IMR-90 (cell line): ENCODE results near the gene APC2. TPM values are rescaled to one million over a fixed set of nuclear protein-coding genes. Genes with fewer than 3 reads are reported as not detected.

Experiments used
- ATAC-seq: fragments of 200-7000 bp; cut with Tn5 transposase; 2 replicates; pipeline ENCODE4 v1.9.1; 2020; ENCODE audit warnings: low read depth, mild to moderate bottlenecking, moderate library complexity
- BruUV-seq: library from RNA; stranded (reverse); fragments of 400-500 nt; replicated peaks from 2 replicates; lab custom pipeline; 2021; lab: Mats Ljungman, UMichigan
- CTCF ChIA-PET: fragments of 300-600 bp; formaldehyde crosslinking; extraction: SDS; loops from one replicate; lab custom pipeline; 2021; ENCODE audit warnings: antibody characterized with exemption; lab: Yijun Ruan, JAX
- POLR2A ChIA-PET: fragments of 300-600 bp; sonication (Branson Sonifier 250); formaldehyde crosslinking; loops from one replicate; lab custom pipeline; 2022; ENCODE audit warnings: antibody characterized with exemption; ENCODE audit not compliant: unreplicated experiment; lab: Charles Lee
- DNase-seq: peaks from one replicate; pipeline ENCODE4 v3.0.0; 2013
- H2AFZ ChIP-seq: replicated peaks from 2 replicates; pipeline ENCODE3; 2013; ENCODE audit warnings: low read length, mild to moderate bottlenecking; ENCODE audit not compliant: poor library complexity
- H2AK5ac ChIP-seq: 2 replicates; pipeline ENCODE4 v1.6.1; 2013; ENCODE audit warnings: low read depth, low read length, inconsistent platforms
- H2AK9ac ChIP-seq: replicated peaks from 2 replicates; pipeline ENCODE3; 2013; ENCODE audit warnings: mild to moderate bottlenecking, low read depth, low read length, moderate library complexity; ENCODE audit not compliant: poor library complexity
- H2BK120ac ChIP-seq: 2 replicates; pipeline ENCODE4 v1.6.1; 2013; ENCODE audit warnings: low read depth, low read length, inconsistent platforms
- H2BK15ac ChIP-seq: 3 replicates; pipeline ENCODE4 v1.6.1; 2013; ENCODE audit warnings: low read depth, low read length, inconsistent platforms
- H2BK20ac ChIP-seq: 2 replicates; pipeline ENCODE4 v1.6.1; 2013; ENCODE audit warnings: low read depth, mild to moderate bottlenecking, inconsistent platforms, low read length, moderate library complexity
- H2BK5ac ChIP-seq: 2 replicates; pipeline ENCODE4 v1.6.1; 2013; ENCODE audit warnings: mild to moderate bottlenecking, low read depth, low read length, inconsistent platforms; ENCODE audit not compliant: poor library complexity, severe bottlenecking
- H3K14ac ChIP-seq: replicated peaks from 2 replicates; pipeline ENCODE4 v1.6.1; 2013; ENCODE audit warnings: low read depth, low read length, inconsistent platforms
- H3K18ac ChIP-seq: 2 replicates; pipeline ENCODE4 v1.6.1; 2013; ENCODE audit warnings: low read depth, low read length, control low read depth
- H3K23ac ChIP-seq: 2 replicates; pipeline ENCODE4 v1.6.1; 2013; ENCODE audit warnings: low read depth, low read length, inconsistent platforms
- H3K27ac ChIP-seq: 2 replicates; pipeline ENCODE4 v1.5.1; 2013; ENCODE audit warnings: mild to moderate bottlenecking, control low read depth, low read length; ENCODE audit not compliant: insufficient read depth
- H3K27me3 ChIP-seq: 2 replicates; pipeline ENCODE4 v1.6.1; 2013; ENCODE audit warnings: low read length; ENCODE audit not compliant: control insufficient read depth, insufficient read depth
- H3K36me3 ChIP-seq: 2 replicates; pipeline ENCODE4 v1.6.1; 2013; ENCODE audit warnings: low read length, mixed read lengths; ENCODE audit not compliant: control insufficient read depth, insufficient read depth
- H3K4ac ChIP-seq: 2 replicates; pipeline ENCODE4 v1.6.1; 2013; ENCODE audit warnings: low read depth, low read length, inconsistent platforms
- H3K4me1 ChIP-seq: 2 replicates; pipeline ENCODE4 v1.6.1; 2013; ENCODE audit warnings: low read length, mixed read lengths; ENCODE audit not compliant: control insufficient read depth, insufficient read depth
- H3K4me2 ChIP-seq: 2 replicates; pipeline ENCODE4 v1.6.1; 2013; ENCODE audit warnings: low read depth, mild to moderate bottlenecking, control low read depth, low read length, moderate library complexity
- H3K4me3 ChIP-seq: 2 replicates; pipeline ENCODE4 v1.5.1; 2013; ENCODE audit warnings: low read depth, mild to moderate bottlenecking, control low read depth, low read length, moderate library complexity; ENCODE audit not compliant: insufficient read depth
- H3K56ac ChIP-seq: 2 replicates; pipeline ENCODE4 v1.6.1; 2013; ENCODE audit warnings: low read length, inconsistent platforms; ENCODE audit not compliant: insufficient read depth; ENCODE audit errors: extremely low read depth
- H3K79me1 ChIP-seq, 2 experiments: 2 replicates each; pipeline ENCODE4 v1.6.1; 2013; ENCODE audit warnings: low read length in 2 of 2, inconsistent platforms in 1 of 2, low read depth in 1 of 2
- H3K9ac ChIP-seq: 2 replicates; pipeline ENCODE4 v1.6.1; 2013; ENCODE audit warnings: low read depth, low read length, control low read depth
- H3K9me1 ChIP-seq: 2 replicates; pipeline ENCODE4 v1.6.1; 2013; ENCODE audit warnings: low read length, inconsistent platforms; ENCODE audit not compliant: insufficient read depth
- H3K9me3 ChIP-seq: 2 replicates; pipeline ENCODE4 v1.6.1; 2013; ENCODE audit warnings: low read length; ENCODE audit not compliant: control insufficient read depth, insufficient read depth
- H4K20me1 ChIP-seq: 2 replicates; pipeline ENCODE4 v1.6.1; 2013; ENCODE audit warnings: low read length, inconsistent platforms; ENCODE audit not compliant: insufficient read depth
- H4K5ac ChIP-seq: 2 replicates; pipeline ENCODE4 v1.6.1; 2013; ENCODE audit warnings: mild to moderate bottlenecking, low read depth, low read length, control low read depth
- H4K8ac ChIP-seq, 2 experiments: 2 replicates each; pipeline ENCODE4 v1.6.1; 2013; ENCODE audit warnings: low read depth in 2 of 2, low read length in 2 of 2, control low read depth in 1 of 2, inconsistent platforms in 1 of 2
- H4K91ac ChIP-seq: 2 replicates; pipeline ENCODE4 v1.6.1; 2013; ENCODE audit warnings: low read depth, low read length, inconsistent platforms; ENCODE audit not compliant: insufficient read depth
- BHLHE40 ChIP-seq: fragments of 150-350 bp; IDR thresholded peaks from 2 replicates; pipeline ENCODE4 v1.6.1; 2016; ENCODE audit warnings: mild to moderate bottlenecking, low read depth, low read length
- CEBPB ChIP-seq: IDR thresholded peaks from 2 replicates; pipeline ENCODE4 v1.6.1; 2012; ENCODE audit warnings: low read depth, low read length, improper control_type of control experiment
- CHD1 ChIP-seq: IDR thresholded peaks from 2 replicates; pipeline ENCODE4 v1.6.1; 2012; ENCODE audit warnings: low read depth, low read length, improper control_type of control experiment
- FOS ChIP-seq: fragments of 150-350 bp; IDR thresholded peaks from 2 replicates; pipeline ENCODE4 v1.6.1; 2016; ENCODE audit warnings: low read depth, low read length
- MAFK ChIP-seq: IDR thresholded peaks from 2 replicates; pipeline ENCODE4 v1.6.1; 2012; ENCODE audit warnings: low read depth, low read length, improper control_type of control experiment
- MAZ ChIP-seq: IDR thresholded peaks from 2 replicates; pipeline ENCODE4 v1.6.1; 2012; ENCODE audit warnings: low read depth, mild to moderate bottlenecking, low read length, improper control_type of control experiment, moderate library complexity, borderline replicate concordance
- MXI1 ChIP-seq: IDR thresholded peaks from 2 replicates; pipeline ENCODE4 v1.6.1; 2012; ENCODE audit warnings: low read depth, mild to moderate bottlenecking, low read length, moderate library complexity, borderline replicate concordance
- NFE2L2 ChIP-seq: fragments of 150-350 bp; IDR thresholded peaks from 2 replicates; pipeline ENCODE4 v1.6.1; 2016; ENCODE audit warnings: low read depth, mild to moderate bottlenecking, low read length
- POLR2A ChIP-seq: IDR thresholded peaks from 2 replicates; pipeline ENCODE4 v1.6.1; 2012; ENCODE audit warnings: mild to moderate bottlenecking, low read depth, low read length
- RAD21 ChIP-seq: IDR thresholded peaks from 2 replicates; pipeline ENCODE4 v1.6.1; 2012; ENCODE audit warnings: low read length, improper control_type of control experiment
- RCOR1 ChIP-seq: IDR thresholded peaks from 2 replicates; pipeline ENCODE4 v1.6.1; 2012; ENCODE audit warnings: mild to moderate bottlenecking, low read length, improper control_type of control experiment; ENCODE audit not compliant: insufficient replicate concordance
- RFX5 ChIP-seq: IDR thresholded peaks from 2 replicates; pipeline ENCODE4 v1.8.0; 2012; ENCODE audit warnings: low read depth, mild to moderate bottlenecking, low read length, moderate library complexity
- SMC3 ChIP-seq: fragments of 150-350 bp; IDR thresholded peaks from 2 replicates; pipeline ENCODE4 v1.6.1; 2016; ENCODE audit warnings: low read depth, mild to moderate bottlenecking, antibody characterized with exemption, low read length, moderate library complexity
- WGBS, 2 experiments: methylation state at CpG; one replicate each; pipeline versions ENCODE4 v1.1.5 to v1.1.7; 2013; ENCODE audit warnings: missing lambda C conversion rate in 2 of 2; ENCODE audit not compliant: insufficient read length in 1 of 2; ENCODE audit errors: extremely low coverage in 2 of 2; 5-methylcytosine and 5-hydroxymethylcytosine counted together
- dilution Hi-C: fragments of 300-500 bp; cut with HindIII; formaldehyde crosslinking; loops from one replicate; pipeline ENCODE4 v1.14.3; 2018; ENCODE audit warnings: low sequenced_read_pairs; ENCODE audit not compliant: unreplicated experiment
- in situ Hi-C: fragments of 300-500 bp; cut with MboI; formaldehyde crosslinking; loops from 3 replicates; pipeline ENCODE4 v1.14.3; 2019; ENCODE audit warnings: low sequenced_read_pairs, inconsistent platforms, mixed read lengths
- intact Hi-C: fragments of 100-400 bp; cut with micrococcal nuclease; formaldehyde crosslinking; loops from 2 replicates; pipeline ENCODE4 v1.10.0; 2022
- polyA plus RNA-seq, 3 experiments: library from polyadenylated mRNA; depleted of rRNA; stranded (reverse); fragments of >200 nt; gene quantifications; 2 replicates each; pipeline ENCODE4 v1.2.3, GENCODE V29; 2012; ENCODE audit warnings: low replicate concordance in 1 of 3
- total RNA-seq: library from RNA; depleted of rRNA; stranded (reverse); fragments of >200 nt; gene quantifications from 2 replicates; pipeline ENCODE4 v1.2.3, GENCODE V29; 2012
- TF ChIP-seq, protein P1 (sequence below): fragments of 150-350 bp; IDR thresholded peaks from 2 replicates; pipeline ENCODE4 v1.6.1; 2017; ENCODE audit warnings: mild to moderate bottlenecking, antibody characterized with exemption, low read length, low read depth
- TF ChIP-seq, protein P2 (sequence below): fragments of 150-350 bp; IDR thresholded peaks from 2 replicates; pipeline ENCODE4 v1.6.1; 2016; ENCODE audit warnings: low read depth, mild to moderate bottlenecking, low read length, moderate library complexity, borderline replicate concordance
- TF ChIP-seq, protein P3 (sequence below): conservative IDR thresholded peaks from 2 replicates; pipeline ENCODE4 v1.5.1; 2012; ENCODE audit warnings: mild to moderate bottlenecking, low read depth, low read length, improper control_type of control experiment

The APC2 gene
- total and polyA plus RNA-seq, 2 of the 4 experiments (the other 2 are of a cell fraction) = 0.36 to 0.41 TPM

DNA sequence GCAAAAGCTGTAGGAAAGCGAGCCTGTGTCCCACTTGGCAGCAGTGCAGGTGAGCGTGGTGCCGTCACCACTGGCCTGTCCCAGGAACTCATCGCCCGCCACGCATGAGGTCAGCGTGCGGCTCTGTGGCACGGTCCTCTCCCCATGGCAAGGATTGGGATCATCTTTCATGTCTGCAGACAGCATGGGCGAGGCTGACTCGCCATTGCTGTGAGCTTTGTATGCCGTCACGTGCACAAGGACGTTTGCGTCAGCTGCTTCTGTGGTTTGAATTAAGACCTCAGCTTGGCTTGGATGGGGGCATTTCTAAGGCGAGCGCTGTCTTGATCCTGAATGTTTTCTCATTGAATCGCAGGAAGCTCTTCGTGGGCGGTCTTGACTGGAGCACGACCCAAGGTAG lies 32.8 kb upstream of the APC2 start:
- peak overlapping the region; percentile 9 for H2AFZ ChIP-seq
- peak overlapping the region; percentile 8; the same call in 1 of the 2 replicates for H3K27ac ChIP-seq
- ATAC-seq (no peak), DNase-seq (peak; percentile 64)
- no peak for TF ChIP-seq RAD21
- no peak for TF ChIP-seq SMC3
- TF ChIP-seq POLR2A = no peak
- no peak for TF ChIP-seq CEBPB
- no peak for TF ChIP-seq RCOR1
- TF ChIP-seq, protein P1, sequence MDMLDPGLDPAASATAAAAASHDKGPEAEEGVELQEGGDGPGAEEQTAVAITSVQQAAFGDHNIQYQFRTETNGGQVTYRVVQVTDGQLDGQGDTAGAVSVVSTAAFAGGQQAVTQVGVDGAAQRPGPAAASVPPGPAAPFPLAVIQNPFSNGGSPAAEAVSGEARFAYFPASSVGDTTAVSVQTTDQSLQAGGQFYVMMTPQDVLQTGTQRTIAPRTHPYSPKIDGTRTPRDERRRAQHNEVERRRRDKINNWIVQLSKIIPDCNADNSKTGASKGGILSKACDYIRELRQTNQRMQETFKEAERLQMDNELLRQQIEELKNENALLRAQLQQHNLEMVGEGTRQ = peak; percentile 56; the same call in 1 of the 2 replicates
- TF ChIP-seq MAFK = no peak
- TF ChIP-seq RFX5 = no peak
- TF ChIP-seq, protein P2, sequence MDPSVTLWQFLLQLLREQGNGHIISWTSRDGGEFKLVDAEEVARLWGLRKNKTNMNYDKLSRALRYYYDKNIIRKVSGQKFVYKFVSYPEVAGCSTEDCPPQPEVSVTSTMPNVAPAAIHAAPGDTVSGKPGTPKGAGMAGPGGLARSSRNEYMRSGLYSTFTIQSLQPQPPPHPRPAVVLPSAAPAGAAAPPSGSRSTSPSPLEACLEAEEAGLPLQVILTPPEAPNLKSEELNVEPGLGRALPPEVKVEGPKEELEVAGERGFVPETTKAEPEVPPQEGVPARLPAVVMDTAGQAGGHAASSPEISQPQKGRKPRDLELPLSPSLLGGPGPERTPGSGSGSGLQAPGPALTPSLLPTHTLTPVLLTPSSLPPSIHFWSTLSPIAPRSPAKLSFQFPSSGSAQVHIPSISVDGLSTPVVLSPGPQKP = no peak
- no peak for TF ChIP-seq CHD1
- no peak for TF ChIP-seq NFE2L2
- peak; percentile 25; the same call in 1 of the 2 replicates for TF ChIP-seq BHLHE40
- no peak for TF ChIP-seq MAZ
- no peak for TF ChIP-seq FOS
- TF ChIP-seq, protein P3, sequence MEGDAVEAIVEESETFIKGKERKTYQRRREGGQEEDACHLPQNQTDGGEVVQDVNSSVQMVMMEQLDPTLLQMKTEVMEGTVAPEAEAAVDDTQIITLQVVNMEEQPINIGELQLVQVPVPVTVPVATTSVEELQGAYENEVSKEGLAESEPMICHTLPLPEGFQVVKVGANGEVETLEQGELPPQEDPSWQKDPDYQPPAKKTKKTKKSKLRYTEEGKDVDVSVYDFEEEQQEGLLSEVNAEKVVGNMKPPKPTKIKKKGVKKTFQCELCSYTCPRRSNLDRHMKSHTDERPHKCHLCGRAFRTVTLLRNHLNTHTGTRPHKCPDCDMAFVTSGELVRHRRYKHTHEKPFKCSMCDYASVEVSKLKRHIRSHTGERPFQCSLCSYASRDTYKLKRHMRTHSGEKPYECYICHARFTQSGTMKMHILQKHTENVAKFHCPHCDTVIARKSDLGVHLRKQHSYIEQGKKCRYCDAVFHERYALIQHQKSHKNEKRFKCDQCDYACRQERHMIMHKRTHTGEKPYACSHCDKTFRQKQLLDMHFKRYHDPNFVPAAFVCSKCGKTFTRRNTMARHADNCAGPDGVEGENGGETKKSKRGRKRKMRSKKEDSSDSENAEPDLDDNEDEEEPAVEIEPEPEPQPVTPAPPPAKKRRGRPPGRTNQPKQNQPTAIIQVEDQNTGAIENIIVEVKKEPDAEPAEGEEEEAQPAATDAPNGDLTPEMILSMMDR = no peak
- TF ChIP-seq MXI1 = no peak
- H3K56ac ChIP-seq = no peak overlapping the region
- H3K23ac ChIP-seq = 0 out of 2 replicates have a peak overlapping the region, but pooled peaks have one; percentile 42
- ChIA-PET CTCF (interaction anchor here (0.6 kb wide), 1 partner anchor 129 kb away, joined by 3 read pairs; no protein-coding TSS in a partner anchor), POLR2A (no interaction called here)
- H2BK15ac ChIP-seq = no peak overlapping the region
- no peak overlapping the region for H3K18ac ChIP-seq
- no peak overlapping the region; the same call in 1 of the 2 replicates for H3K4ac ChIP-seq
- in situ Hi-C loops (no loop called here), intact Hi-C loops (no loop called here), dilution Hi-C loops (no loop called here)
- no TSS peak for BruUV-seq
- no peaks in the 10 kb centered on the region for H3K9me3 ChIP-seq
- H3K4me1 ChIP-seq = peaks cover 19% of the 10 kb centered on the region
- no peak overlapping the region for H4K91ac ChIP-seq
- no peaks in the 10 kb centered on the region for H3K27me3 ChIP-seq
- no peak overlapping the region for H3K14ac ChIP-seq
- H2BK120ac ChIP-seq = no peak overlapping the region
- H3K4me2 ChIP-seq = no peak overlapping the region
- H3K9ac ChIP-seq = no peak overlapping the region
- H3K4me3 ChIP-seq = no peak overlapping the region
- H2AK9ac ChIP-seq = no peak overlapping the region
- no peak overlapping the region for H2BK5ac ChIP-seq
- 86% methylated on average over 20 of the region's 21 CpGs; no CpG with 5 or more reads in 1 of the 2 experiments for WGBS, 2 experiments
- H2BK20ac ChIP-seq = no peak overlapping the region
- no peak overlapping the region; the same call in 1 of the 2 replicates for H2AK5ac ChIP-seq
- H3K36me3 ChIP-seq = peaks cover 45% of the 10 kb centered on the region
- H3K79me1 ChIP-seq = peaks cover 3 to 61% of the 10 kb centered on the region in 2 experiments; a peak in 3 of 4 replicates
- no peak overlapping the region for H4K8ac ChIP-seq
- peaks cover 17% of the 10 kb centered on the region for H3K9me1 ChIP-seq
- H4K5ac ChIP-seq = no peak overlapping the region
- H4K20me1 ChIP-seq = peaks cover 90% of the 10 kb centered on the region
